ENCODE results near the gene STAT5B. TPM values are rescaled to one million over a fixed set of nuclear protein-coding genes. Genes with fewer than 3 reads are reported as not detected.
"Not testable (repeated sequence)": the region's sequence is repeated elsewhere in the genome, so short reads cannot be mapped to it uniquely, and the experiment has no call there.

STAT5B gene
- total RNA-seq, 2 donors from 2014 or later = 35.7 to 51.4 TPM

- no peak overlapping the region for H3K27ac Mint-ChIP-seq
- peaks cover 50% of the 10 kb centered on the region for H3K36me3 ChIP-seq (ENCODE audit: control insufficient read depth, insufficient read depth, low read length)
- peaks cover 14% of the 10 kb centered on the region for H3K4me1 Mint-ChIP-seq
- H3K4me3 ChIP-seq (ENCODE audit: low read length) = no peak overlapping the region
- no peaks in the 10 kb centered on the region for H3K27me3 ChIP-seq (ENCODE audit: control insufficient read depth, insufficient read depth, low read length, poor library complexity, severe bottlenecking)
- no peak for TF ChIP-seq CTCF (conservative IDR thresholded peaks at IDR 0.05)
- H3K27ac ChIP-seq (ENCODE audit: low read depth, low read length) = no peak overlapping the region
- WGBS, 2 experiments (ENCODE audit: insufficient coverage in 1 of 2, insufficient read length in 1 of 2) = 68 to 80% methylated on average over 1 to 2 of the region's 2 CpGs
- no peaks in the 10 kb centered on the region for H3K27me3 Mint-ChIP-seq (ENCODE audit: insufficient read depth)
- H3K4me1 ChIP-seq (ENCODE audit: control insufficient read depth, insufficient read depth, low read length) = peaks cover 12% of the 10 kb centered on the region
- H3K9me3 Mint-ChIP-seq = no peaks in the 10 kb centered on the region
- no peaks in the 10 kb centered on the region for H3K9me3 ChIP-seq (ENCODE audit: control insufficient read depth, low read length)
- H3K4me3 Mint-ChIP-seq = no peak overlapping the region
- DNase-seq = no peak
- H3K36me3 Mint-ChIP-seq (ENCODE audit: low read depth) = peaks cover 52% of the 10 kb centered on the region
- no peak overlapping the region for H3K9ac ChIP-seq (ENCODE audit: extremely low read depth, low read length, poor library complexity, severe bottlenecking)
These were observed 62.0 kb downstream of the STAT5B start for GRCh38 chr17:42214156-42214555.

- H3K36me3 ChIP-seq (ENCODE audit: control insufficient read depth, insufficient read depth, low read length) = peaks cover 65% of the 10 kb centered on the region
- H3K27me3 ChIP-seq (ENCODE audit: control insufficient read depth, insufficient read depth, low read length, poor library complexity, severe bottlenecking) = no peaks in the 10 kb centered on the region
- no peak for DNase-seq
- no peak overlapping the region for H3K27ac ChIP-seq (ENCODE audit: low read depth, low read length)
- H3K4me1 Mint-ChIP-seq = peaks cover 14% of the 10 kb centered on the region
- H3K4me3 Mint-ChIP-seq = no peak overlapping the region
- peaks cover 12% of the 10 kb centered on the region for H3K4me1 ChIP-seq (ENCODE audit: control insufficient read depth, insufficient read depth, low read length)
- no peak overlapping the region for H3K9ac ChIP-seq (ENCODE audit: extremely low read depth, low read length, poor library complexity, severe bottlenecking)
- no peaks in the 10 kb centered on the region for H3K27me3 Mint-ChIP-seq (ENCODE audit: insufficient read depth)
- no peak for TF ChIP-seq CTCF (conservative IDR thresholded peaks at IDR 0.05)
- H3K4me3 ChIP-seq (ENCODE audit: low read length) = no peak overlapping the region
- peaks cover 52% of the 10 kb centered on the region for H3K36me3 Mint-ChIP-seq (ENCODE audit: low read depth)
- no peaks in the 10 kb centered on the region for H3K9me3 ChIP-seq (ENCODE audit: control insufficient read depth, low read length)
- no peak overlapping the region for H3K27ac Mint-ChIP-seq
- 89 to 94% methylated on average over 7 of the region's 7 CpGs for WGBS, 2 experiments (ENCODE audit: insufficient coverage in 1 of 2, insufficient read length in 1 of 2)
- H3K9me3 Mint-ChIP-seq = no peaks in the 10 kb centered on the region
These were observed 63.8 kb downstream of the STAT5B start for GRCh38 chr17:42212382-42212781.

GRCh38 chr17:42211921-42212341, 64.3 kb downstream of the STAT5B start:
- not testable (repeated sequence) for H3K27ac Mint-ChIP-seq; H3K9me3 ChIP-seq (ENCODE audit: control insufficient read depth, low read length); H3K27me3 ChIP-seq (ENCODE audit: control insufficient read depth, insufficient read depth, low read length, poor library complexity, severe bottlenecking); H3K9me3 Mint-ChIP-seq; DNase-seq; H3K27me3 Mint-ChIP-seq (ENCODE audit: insufficient read depth); H3K4me3 ChIP-seq (ENCODE audit: low read length); H3K9ac ChIP-seq (ENCODE audit: extremely low read depth, low read length, poor library complexity, severe bottlenecking); H3K4me3 Mint-ChIP-seq; H3K27ac ChIP-seq (ENCODE audit: low read depth, low read length)
- WGBS, 2 experiments (ENCODE audit: insufficient coverage in 1 of 2, insufficient read length in 1 of 2) = 90 to 92% methylated on average over 4 to 7 of the region's 9 CpGs
- H3K36me3 ChIP-seq (ENCODE audit: control insufficient read depth, insufficient read depth, low read length) = peaks cover 65% of the 10 kb centered on the region
- Mint-ChIP-seq H3K4me1 (peaks cover 14% of the 10 kb centered on the region), H3K36me3 (ENCODE audit: low read depth) (peaks cover 51% of the 10 kb centered on the region)
- peaks cover 12% of the 10 kb centered on the region for H3K4me1 ChIP-seq (ENCODE audit: control insufficient read depth, insufficient read depth, low read length)

GRCh38 chr17:42210046-42210445, 66.1 kb downstream of the STAT5B start:
- Mint-ChIP-seq H3K27ac (no peak overlapping the region), H3K36me3 (ENCODE audit: low read depth) (peaks cover 59% of the 10 kb centered on the region), H3K9me3 (no peaks in the 10 kb centered on the region), H3K4me3 (no peak overlapping the region), H3K27me3 (ENCODE audit: insufficient read depth) (no peaks in the 10 kb centered on the region), H3K4me1 (peaks cover 10% of the 10 kb centered on the region)
- peaks cover 8% of the 10 kb centered on the region for H3K4me1 ChIP-seq (ENCODE audit: control insufficient read depth, insufficient read depth, low read length)
- H3K4me3 ChIP-seq (ENCODE audit: low read length) = no peak overlapping the region
- no peak overlapping the region for H3K9ac ChIP-seq (ENCODE audit: extremely low read depth, low read length, poor library complexity, severe bottlenecking)
- H3K36me3 ChIP-seq (ENCODE audit: control insufficient read depth, insufficient read depth, low read length) = peaks cover 74% of the 10 kb centered on the region
- no peaks in the 10 kb centered on the region for H3K9me3 ChIP-seq (ENCODE audit: control insufficient read depth, low read length)
- DNase-seq = no peak
- no peak overlapping the region for H3K27ac ChIP-seq (ENCODE audit: low read depth, low read length)
- WGBS, 2 experiments (ENCODE audit: insufficient coverage in 1 of 2, insufficient read length in 1 of 2) = 95 to 96% methylated on average over 6 of the region's 6 CpGs
- TF ChIP-seq CTCF (conservative IDR thresholded peaks at IDR 0.05) = no peak
- H3K27me3 ChIP-seq (ENCODE audit: control insufficient read depth, insufficient read depth, low read length, poor library complexity, severe bottlenecking) = no peaks in the 10 kb centered on the region

GRCh38 chr17:42206153-42206612, 70.0 kb downstream of the STAT5B start:
- not testable (repeated sequence) for H3K9me3 ChIP-seq (ENCODE audit: control insufficient read depth, low read length); H3K9me3 Mint-ChIP-seq; DNase-seq; H3K27ac Mint-ChIP-seq; H3K4me1 ChIP-seq (ENCODE audit: control insufficient read depth, insufficient read depth, low read length); H3K27me3 Mint-ChIP-seq (ENCODE audit: insufficient read depth); H3K27ac ChIP-seq (ENCODE audit: low read depth, low read length); H3K4me3 ChIP-seq (ENCODE audit: low read length); H3K27me3 ChIP-seq (ENCODE audit: control insufficient read depth, insufficient read depth, low read length, poor library complexity, severe bottlenecking); H3K4me3 Mint-ChIP-seq; H3K4me1 Mint-ChIP-seq; H3K9ac ChIP-seq (ENCODE audit: extremely low read depth, low read length, poor library complexity, severe bottlenecking)
- H3K36me3 ChIP-seq (ENCODE audit: control insufficient read depth, insufficient read depth, low read length) = peaks cover 80% of the 10 kb centered on the region
- H3K36me3 Mint-ChIP-seq (ENCODE audit: low read depth) = peaks cover 56% of the 10 kb centered on the region
- WGBS, 2 experiments (ENCODE audit: insufficient coverage in 1 of 2, insufficient read length in 1 of 2) = 95% methylated on average over 6 of the region's 8 CpGs; no CpG with 5 or more reads in 1 of the 2 experiments

Measured in endodermal cell (in vitro differentiated cells).